Suprapubic skin (tissue), 4 donors: ENCODE measurements around the gene DLX2.

ENCODE experiments used
- EP300 ChIP-seq: sonication (generic); formaldehyde crosslinking; IDR thresholded peaks from one replicate; pipeline ENCODE4 v1.6.1; 2017; ENCODE audit warnings: antibody characterized with exemption
- POLR2AphosphoS5 ChIP-seq, 3 donors: sonication (generic); formaldehyde crosslinking; IDR thresholded peaks; one replicate each; pipeline ENCODE4 v1.6.1; 2017; ENCODE audit warnings: antibody characterized with exemption in 3 of 3
- TF ChIP-seq, protein P1 (sequence below), 2 donors: fragments of 200-600 bp in 1 of 2; fragments of 450-650 bp in 1 of 2; sonication (generic) in 1 of 2; IDR thresholded peaks; one replicate each; pipeline ENCODE4 v1.5.1; 2016 to 2019; ENCODE audit warnings: antibody characterized with exemption in 2 of 2, mild to moderate bottlenecking in 1 of 2, moderate library complexity in 1 of 2

- TF ChIP-seq, protein P1, sequence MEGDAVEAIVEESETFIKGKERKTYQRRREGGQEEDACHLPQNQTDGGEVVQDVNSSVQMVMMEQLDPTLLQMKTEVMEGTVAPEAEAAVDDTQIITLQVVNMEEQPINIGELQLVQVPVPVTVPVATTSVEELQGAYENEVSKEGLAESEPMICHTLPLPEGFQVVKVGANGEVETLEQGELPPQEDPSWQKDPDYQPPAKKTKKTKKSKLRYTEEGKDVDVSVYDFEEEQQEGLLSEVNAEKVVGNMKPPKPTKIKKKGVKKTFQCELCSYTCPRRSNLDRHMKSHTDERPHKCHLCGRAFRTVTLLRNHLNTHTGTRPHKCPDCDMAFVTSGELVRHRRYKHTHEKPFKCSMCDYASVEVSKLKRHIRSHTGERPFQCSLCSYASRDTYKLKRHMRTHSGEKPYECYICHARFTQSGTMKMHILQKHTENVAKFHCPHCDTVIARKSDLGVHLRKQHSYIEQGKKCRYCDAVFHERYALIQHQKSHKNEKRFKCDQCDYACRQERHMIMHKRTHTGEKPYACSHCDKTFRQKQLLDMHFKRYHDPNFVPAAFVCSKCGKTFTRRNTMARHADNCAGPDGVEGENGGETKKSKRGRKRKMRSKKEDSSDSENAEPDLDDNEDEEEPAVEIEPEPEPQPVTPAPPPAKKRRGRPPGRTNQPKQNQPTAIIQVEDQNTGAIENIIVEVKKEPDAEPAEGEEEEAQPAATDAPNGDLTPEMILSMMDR (IDR thresholded peaks at IDR 0.05) = no peak
- TF ChIP-seq POLR2AphosphoS5 (IDR thresholded peaks at IDR 0.05) (no peak), EP300 (no peak)
Measured at GRCh38 chr2:172091761-172092566, 10.7 kb downstream of the DLX2 start.
